Measurements from ENCODE around the gene CARS1.
A peak's percentile ranks its signal among the peaks of the same experiment; 100 is the strongest.

Gene CARS1

GRCh38 chr11:3037040-3037944 is 19.9 kb downstream of the CARS1 start:
- Histone ChIP-seq H3K4me1 (ENCODE audit: insufficient read depth, insufficient read length) (peaks cover 11% of the 10 kb centered on the region), H3K27me3 (ENCODE audit: insufficient read depth, insufficient read length) (no peaks in the 10 kb centered on the region), H3K4me3 (ENCODE audit: insufficient read length, low read depth) (no peak overlapping the region), H3K9ac (ENCODE audit: insufficient read length, low read depth) (peak overlapping the region; percentile 37), H3K9me3 (ENCODE audit: insufficient read depth, low read length) (no peaks in the 10 kb centered on the region), H3K36me3 (ENCODE audit: insufficient read depth, insufficient read length, low read length) (peaks cover 86% of the 10 kb centered on the region)
- TF ChIP-seq ZNF274 (IDR thresholded peaks at IDR 0.05; ENCODE audit: low read depth, low read length) (no peak), YY1 (IDR thresholded peaks at IDR 0.05; ENCODE audit: insufficient read depth, insufficient read length) (no peak), SUZ12 (IDR thresholded peaks at IDR 0.05; ENCODE audit: extremely low read depth, insufficient read depth, insufficient read length) (no peak)
- DNase-seq (ENCODE audit: low read depth, low spot score) = peak; percentile 67

GRCh38 chr11:3036419-3036818 is 20.8 kb downstream of the CARS1 start:
- no peak for DNase-seq (ENCODE audit: low read depth, low spot score)
- peaks cover 7% of the 10 kb centered on the region for H3K4me1 ChIP-seq (ENCODE audit: insufficient read depth, insufficient read length)
- no peak overlapping the region for H3K9ac ChIP-seq (ENCODE audit: insufficient read length, low read depth)
- no peaks in the 10 kb centered on the region for H3K9me3 ChIP-seq (ENCODE audit: insufficient read depth, low read length)
- no peaks in the 10 kb centered on the region for H3K27me3 ChIP-seq (ENCODE audit: insufficient read depth, insufficient read length)
- TF ChIP-seq YY1 (IDR thresholded peaks at IDR 0.05; ENCODE audit: insufficient read depth, insufficient read length) = no peak
- TF ChIP-seq SUZ12 (IDR thresholded peaks at IDR 0.05; ENCODE audit: extremely low read depth, insufficient read depth, insufficient read length) = no peak
- TF ChIP-seq ZNF274 (IDR thresholded peaks at IDR 0.05; ENCODE audit: low read depth, low read length) = no peak
- peaks cover 80% of the 10 kb centered on the region for H3K36me3 ChIP-seq (ENCODE audit: insufficient read depth, insufficient read length, low read length)
- H3K4me3 ChIP-seq (ENCODE audit: insufficient read length, low read depth) = no peak overlapping the region

GRCh38 chr11:3035333-3035732 is 21.9 kb downstream of the CARS1 start:
- H3K4me3 ChIP-seq (ENCODE audit: insufficient read length, low read depth) = no peak overlapping the region
- H3K9me3 ChIP-seq (ENCODE audit: insufficient read depth, low read length) = no peaks in the 10 kb centered on the region
- no peak for DNase-seq (ENCODE audit: low read depth, low spot score)
- no peak overlapping the region for H3K9ac ChIP-seq (ENCODE audit: insufficient read length, low read depth)
- TF ChIP-seq YY1 (IDR thresholded peaks at IDR 0.05; ENCODE audit: insufficient read depth, insufficient read length) = no peak
- no peak for TF ChIP-seq ZNF274 (IDR thresholded peaks at IDR 0.05; ENCODE audit: low read depth, low read length)
- no peak for TF ChIP-seq SUZ12 (IDR thresholded peaks at IDR 0.05; ENCODE audit: extremely low read depth, insufficient read depth, insufficient read length)
- peaks cover 4% of the 10 kb centered on the region for H3K4me1 ChIP-seq (ENCODE audit: insufficient read depth, insufficient read length)
- peaks cover 76% of the 10 kb centered on the region for H3K36me3 ChIP-seq (ENCODE audit: insufficient read depth, insufficient read length, low read length)
- H3K27me3 ChIP-seq (ENCODE audit: insufficient read depth, insufficient read length) = no peaks in the 10 kb centered on the region

GRCh38 chr11:3030289-3031070 is 26.7 kb downstream of the CARS1 start:
- Histone ChIP-seq H3K9me3 (ENCODE audit: insufficient read depth, low read length) (no peaks in the 10 kb centered on the region), H3K36me3 (ENCODE audit: insufficient read depth, insufficient read length, low read length) (peaks cover 66% of the 10 kb centered on the region), H3K27me3 (ENCODE audit: insufficient read depth, insufficient read length) (no peaks in the 10 kb centered on the region)

GRCh38 chr11:3028813-3029212 is 28.4 kb downstream of the CARS1 start:
- H3K27me3 ChIP-seq (ENCODE audit: insufficient read depth, insufficient read length) = no peaks in the 10 kb centered on the region
- no peaks in the 10 kb centered on the region for H3K4me1 ChIP-seq (ENCODE audit: insufficient read depth, insufficient read length)
- no peak overlapping the region for H3K4me3 ChIP-seq (ENCODE audit: insufficient read length, low read depth)
- no peak overlapping the region for H3K9ac ChIP-seq (ENCODE audit: insufficient read length, low read depth)
- H3K36me3 ChIP-seq (ENCODE audit: insufficient read depth, insufficient read length, low read length) = peaks cover 65% of the 10 kb centered on the region
- DNase-seq (ENCODE audit: low read depth, low spot score) = no peak
- H3K9me3 ChIP-seq (ENCODE audit: insufficient read depth, low read length) = no peaks in the 10 kb centered on the region
- TF ChIP-seq ZNF274 (IDR thresholded peaks at IDR 0.05; ENCODE audit: low read depth, low read length) = no peak
- TF ChIP-seq SUZ12 (IDR thresholded peaks at IDR 0.05; ENCODE audit: extremely low read depth, insufficient read depth, insufficient read length) = no peak
- TF ChIP-seq YY1 (IDR thresholded peaks at IDR 0.05; ENCODE audit: insufficient read depth, insufficient read length) = no peak

More at GRCh38 chr11:3030289-3031070, 26.7 kb downstream of the CARS1 start:
- no peaks in the 10 kb centered on the region for H3K4me1 ChIP-seq (ENCODE audit: insufficient read depth, insufficient read length)
- no peak for DNase-seq (ENCODE audit: low read depth, low spot score)
- H3K4me3 ChIP-seq (ENCODE audit: insufficient read length, low read depth) = no peak overlapping the region
- TF ChIP-seq SUZ12 (IDR thresholded peaks at IDR 0.05; ENCODE audit: extremely low read depth, insufficient read depth, insufficient read length) (no peak), ZNF274 (IDR thresholded peaks at IDR 0.05; ENCODE audit: low read depth, low read length) (no peak), YY1 (IDR thresholded peaks at IDR 0.05; ENCODE audit: insufficient read depth, insufficient read length) (no peak)
- no peak overlapping the region for H3K9ac ChIP-seq (ENCODE audit: insufficient read length, low read depth)

- Histone ChIP-seq H3K4me3 (ENCODE audit: insufficient read length, low read depth) (no peak overlapping the region), H3K4me1 (ENCODE audit: insufficient read depth, insufficient read length) (no peaks in the 10 kb centered on the region), H3K36me3 (ENCODE audit: insufficient read depth, insufficient read length, low read length) (peaks cover 61% of the 10 kb centered on the region), H3K9ac (ENCODE audit: insufficient read length, low read depth) (no peak overlapping the region), H3K9me3 (ENCODE audit: insufficient read depth, low read length) (no peaks in the 10 kb centered on the region), H3K27me3 (ENCODE audit: insufficient read depth, insufficient read length) (no peaks in the 10 kb centered on the region)
- no peak for DNase-seq (ENCODE audit: low read depth, low spot score)
- TF ChIP-seq ZNF274 (IDR thresholded peaks at IDR 0.05; ENCODE audit: low read depth, low read length) (no peak), SUZ12 (IDR thresholded peaks at IDR 0.05; ENCODE audit: extremely low read depth, insufficient read depth, insufficient read length) (no peak), YY1 (IDR thresholded peaks at IDR 0.05; ENCODE audit: insufficient read depth, insufficient read length) (no peak)
These were observed 30.4 kb downstream of the CARS1 start for GRCh38 chr11:3026803-3027202.

GRCh38 chr11:3022982-3023381 is 34.2 kb downstream of the CARS1 start:
- no peaks in the 10 kb centered on the region for H3K4me1 ChIP-seq (ENCODE audit: insufficient read depth, insufficient read length)
- no peak for TF ChIP-seq ZNF274 (IDR thresholded peaks at IDR 0.05; ENCODE audit: low read depth, low read length)
- no peak for TF ChIP-seq SUZ12 (IDR thresholded peaks at IDR 0.05; ENCODE audit: extremely low read depth, insufficient read depth, insufficient read length)
- TF ChIP-seq YY1 (IDR thresholded peaks at IDR 0.05; ENCODE audit: insufficient read depth, insufficient read length) = no peak
- no peak for DNase-seq (ENCODE audit: low read depth, low spot score)
- H3K4me3 ChIP-seq (ENCODE audit: insufficient read length, low read depth) = no peak overlapping the region
- no peaks in the 10 kb centered on the region for H3K27me3 ChIP-seq (ENCODE audit: insufficient read depth, insufficient read length)
- no peak overlapping the region for H3K9ac ChIP-seq (ENCODE audit: insufficient read length, low read depth)
- H3K9me3 ChIP-seq (ENCODE audit: insufficient read depth, low read length) = no peaks in the 10 kb centered on the region
- H3K36me3 ChIP-seq (ENCODE audit: insufficient read depth, insufficient read length, low read length) = peaks cover 64% of the 10 kb centered on the region

All from NT2/D1 (cell line).